H1 (cell line): ENCODE measurements around the gene C1orf146. TPM values are rescaled to one million over a fixed set of nuclear protein-coding genes. Genes with fewer than 3 reads are reported as not detected.

Experiments
- CTCF ChIA-PET: fragments of 300-600 bp; sonication (Branson Sonifier 250); formaldehyde crosslinking; loops from one replicate; lab custom pipeline; 2021; ENCODE audit not compliant: partially characterized antibody; lab: Charles Lee
- POLR2A ChIA-PET: fragments of 300-600 bp; sonication (Branson Sonifier 250); formaldehyde crosslinking; loops from one replicate; lab custom pipeline; 2021; ENCODE audit warnings: inconsistent platforms; ENCODE audit not compliant: partially characterized antibody; lab: Charles Lee
- DNase-seq, 2 experiments: peaks; one replicate each; pipeline versions ENCODE4 v3.0.0 to v3.0.0-alpha.2; 2010 to 2022; ENCODE audit warnings: low spot score in 2 of 2, low read depth in 1 of 2, mixed read lengths in 1 of 2
- FAIRE-seq: peaks from 2 replicates; lab custom pipeline; 2011; peaks lifted over from hg19 to GRCh38; lab: Jason Lieb, UNC
- H2AFZ ChIP-seq: 2 replicates; pipeline ENCODE4 v1.8.1; 2012; ENCODE audit warnings: low read length, inconsistent platforms
- H2AK5ac ChIP-seq: 2 replicates; pipeline ENCODE4 v1.6.1; 2013; ENCODE audit warnings: low read depth, low read length
- H2BK120ac ChIP-seq: replicated peaks from 2 replicates; pipeline ENCODE3; 2013; ENCODE audit warnings: low read depth, low read length, inconsistent platforms
- H2BK12ac ChIP-seq: 2 replicates; pipeline ENCODE4 v1.6.1; 2013; ENCODE audit warnings: low read depth, low read length
- H2BK15ac ChIP-seq: 2 replicates; pipeline ENCODE4 v1.6.1; 2013; ENCODE audit warnings: low read length
- H2BK20ac ChIP-seq: 2 replicates; pipeline ENCODE4 v1.6.1; 2013; ENCODE audit warnings: low read length
- H2BK5ac ChIP-seq: 2 replicates; pipeline ENCODE4 v1.6.1; 2013; ENCODE audit warnings: low read depth, low read length
- H3K14ac ChIP-seq: 2 replicates; pipeline ENCODE4 v1.6.1; 2013; ENCODE audit warnings: inconsistent platforms; ENCODE audit not compliant: insufficient read length
- H3K18ac ChIP-seq: 2 replicates; pipeline ENCODE4 v1.6.1; 2013; ENCODE audit warnings: low read length; ENCODE audit errors: extremely low read depth
- H3K23ac ChIP-seq: 2 replicates; pipeline ENCODE4 v1.6.1; 2013; ENCODE audit warnings: inconsistent platforms; ENCODE audit not compliant: insufficient read length
- H3K23me2 ChIP-seq: 2 replicates; pipeline ENCODE4 v1.6.1; 2013; ENCODE audit warnings: low read depth, low read length
- H3K27ac ChIP-seq: 2 replicates; pipeline ENCODE4 v1.6.1; 2011; ENCODE audit warnings: low read depth, low read length, inconsistent platforms
- H3K27me3 ChIP-seq, 4 experiments: replicated peaks in 1 of 4; 1 replicate in 1 of 4; 2 replicates in 3 of 4; pipeline versions ENCODE4 v1.6.1 to v1.8.1; 2011 to 2013; ENCODE audit warnings: low read length in 3 of 4, mild to moderate bottlenecking in 3 of 4, inconsistent platforms in 2 of 4, mixed read lengths in 2 of 4, moderate library complexity in 1 of 4; ENCODE audit not compliant: control insufficient read depth in 3 of 4, insufficient read depth in 3 of 4; ENCODE audit errors: extremely low read depth in 1 of 4
- H3K36me3 ChIP-seq, 4 experiments: 2 replicates each; pipeline versions ENCODE4 v1.6.1 to v1.8.1; 2011 to 2013; ENCODE audit warnings: mild to moderate bottlenecking in 4 of 4, low read length in 3 of 4, moderate library complexity in 2 of 4, control low read depth in 1 of 4, inconsistent platforms in 1 of 4; ENCODE audit not compliant: insufficient read depth in 4 of 4, control insufficient read depth in 2 of 4
- H3K4ac ChIP-seq: replicated peaks from 2 replicates; pipeline ENCODE3; 2013; ENCODE audit warnings: low read length, low read depth, mixed read lengths, inconsistent platforms; ENCODE audit not compliant: insufficient read length
- H3K4me1 ChIP-seq, 4 experiments: replicated peaks in 1 of 4; 1 replicate in 1 of 4; 2 replicates in 3 of 4; pipeline versions ENCODE4 v1.6.1 to v1.8.1; 2011 to 2013; ENCODE audit warnings: low read length in 3 of 4, inconsistent platforms in 2 of 4, mixed read lengths in 1 of 4; ENCODE audit not compliant: insufficient read depth in 4 of 4, control insufficient read depth in 3 of 4
- H3K4me2 ChIP-seq, 2 experiments: 2 replicates each; pipeline versions ENCODE4 v1.6.1 to v1.8.1; 2011 to 2013; ENCODE audit warnings: low read depth in 2 of 2, low read length in 2 of 2, control low read depth in 1 of 2, inconsistent platforms in 1 of 2, mild to moderate bottlenecking in 1 of 2; ENCODE audit not compliant: insufficient read depth in 1 of 2
- H3K4me3 ChIP-seq, 4 experiments: fragments of 200-600, 300-600 bp in 1 of 4; sonication (generic), shearing (Covaris generic), sonication (Bioruptor Twin) in 1 of 4; 2 replicates each; pipeline versions ENCODE4 v1.5.1 to v1.8.1; 2011 to 2016; ENCODE audit warnings: low read length in 4 of 4, low read depth in 3 of 4, control low read depth in 2 of 4, inconsistent platforms in 2 of 4, mild to moderate bottlenecking in 2 of 4, mixed read lengths in 1 of 4, moderate library complexity in 1 of 4; ENCODE audit not compliant: insufficient read depth in 2 of 4; ENCODE audit errors: extremely low read depth in 1 of 4
- H3K56ac ChIP-seq: replicated peaks from 2 replicates; pipeline ENCODE3; 2013; ENCODE audit warnings: low read depth, mild to moderate bottlenecking, mixed read lengths, low read length, inconsistent platforms; ENCODE audit not compliant: insufficient read length
- H3K79me1 ChIP-seq: 2 replicates; pipeline ENCODE4 v1.6.1; 2013; ENCODE audit warnings: low read depth, low read length, control low read depth
- H3K79me2 ChIP-seq, 2 experiments: 2 replicates each; pipeline versions ENCODE4 v1.6.1 to v1.8.1; 2012 to 2013; ENCODE audit warnings: low read length in 2 of 2, mild to moderate bottlenecking in 2 of 2, inconsistent platforms in 1 of 2; ENCODE audit not compliant: insufficient read depth in 2 of 2, control insufficient read depth in 1 of 2
- H3K9ac ChIP-seq, 4 experiments: replicated peaks in 1 of 4; 1 replicate in 1 of 4; 2 replicates in 3 of 4; pipeline versions ENCODE4 v1.6.1 to v1.8.1; 2011 to 2013; ENCODE audit warnings: low read depth in 3 of 4, low read length in 3 of 4, control low read depth in 2 of 4, mild to moderate bottlenecking in 2 of 4, moderate library complexity in 2 of 4, inconsistent platforms in 1 of 4; ENCODE audit errors: extremely low read depth in 1 of 4
- H3K9me3 ChIP-seq, 2 experiments: 2 replicates each; pipeline versions ENCODE4 v1.6.1 to v1.8.1; 2012 to 2013; ENCODE audit warnings: mild to moderate bottlenecking in 2 of 2, moderate library complexity in 2 of 2, control low read depth in 1 of 2, inconsistent platforms in 1 of 2, low read depth in 1 of 2, low read length in 1 of 2, mixed read lengths in 1 of 2; ENCODE audit not compliant: insufficient read depth in 2 of 2
- H4K20me1 ChIP-seq, 2 experiments: replicated peaks in 1 of 2; 2 replicates each; pipeline versions ENCODE3 to v1.8.1; 2011 to 2013; ENCODE audit warnings: inconsistent platforms in 2 of 2, low read length in 2 of 2, mild to moderate bottlenecking in 1 of 2; ENCODE audit not compliant: insufficient read depth in 2 of 2, control insufficient read depth in 1 of 2
- H4K5ac ChIP-seq: 2 replicates; pipeline ENCODE4 v1.6.1; 2013; ENCODE audit warnings: low read length, low read depth, mixed read lengths, inconsistent platforms; ENCODE audit not compliant: insufficient read length
- H4K8ac ChIP-seq: 2 replicates; pipeline ENCODE4 v1.8.0; 2013; ENCODE audit warnings: mild to moderate bottlenecking, moderate library complexity, low read length, inconsistent platforms; ENCODE audit not compliant: insufficient read depth; ENCODE audit errors: extremely low read depth
- H4K91ac ChIP-seq: replicated peaks from 2 replicates; pipeline ENCODE3; 2013; ENCODE audit warnings: low read length, mixed read lengths, inconsistent platforms; ENCODE audit not compliant: insufficient read length
- ATF3 ChIP-seq: IDR thresholded peaks from 2 replicates; pipeline ENCODE4 v1.6.1; 2011; ENCODE audit warnings: low read depth, mild to moderate bottlenecking, low read length; ENCODE audit not compliant: insufficient read depth
- CTCF ChIP-seq, 3 experiments: IDR thresholded peaks; 1 replicate in 2 of 3; 2 replicates in 1 of 3; pipeline versions ENCODE4 v1.5.1 to v1.6.1; 2011; ENCODE audit warnings: low read length in 3 of 3, mild to moderate bottlenecking in 3 of 3, inconsistent platforms in 2 of 3, low read depth in 1 of 3, moderate library complexity in 1 of 3; ENCODE audit not compliant: insufficient read depth in 1 of 3; ENCODE audit errors: control extremely low read depth in 1 of 3
- POLR2A ChIP-seq, 2 experiments: IDR thresholded peaks; 1 replicate in 1 of 2; 2 replicates in 1 of 2; pipeline ENCODE4 v1.6.1; 2011; ENCODE audit warnings: low read depth in 2 of 2, low read length in 2 of 2, mild to moderate bottlenecking in 2 of 2; ENCODE audit errors: control extremely low read depth in 1 of 2
- RAD21 ChIP-seq, 2 experiments: IDR thresholded peaks in 1 of 2; conservative IDR thresholded peaks in 1 of 2; 2 replicates each; pipeline ENCODE4 v1.6.1; 2011; ENCODE audit warnings: low read depth in 2 of 2, low read length in 2 of 2, improper control_type of control experiment in 1 of 2, inconsistent platforms in 1 of 2, mild to moderate bottlenecking in 1 of 2, moderate library complexity in 1 of 2
- TBP ChIP-seq: IDR thresholded peaks from 2 replicates; pipeline ENCODE4 v1.6.1; 2011; ENCODE audit warnings: low read depth, low read length, improper control_type of control experiment
- TEAD4 ChIP-seq: IDR thresholded peaks from 2 replicates; pipeline ENCODE4 v1.6.1; 2012; ENCODE audit warnings: low read depth, low read length, inconsistent platforms, mixed read lengths
- WGBS, 2 experiments: shearing (Covaris generic) in 1 of 2; methylation state at CpG; one replicate each; pipeline versions ENCODE4 v1.1.6 to v1.1.7; 2013 to 2015; ENCODE audit warnings: low lambda C conversion rate in 2 of 2, mixed read lengths in 2 of 2, inconsistent platforms in 1 of 2, low coverage in 1 of 2, missing lambda C conversion rate in 1 of 2; ENCODE audit not compliant: insufficient replicate concordance in 2 of 2, insufficient coverage in 1 of 2, insufficient read length in 1 of 2; ENCODE audit errors: extremely low coverage in 1 of 2, missing lambda C conversion rate in 1 of 2; 5-methylcytosine and 5-hydroxymethylcytosine counted together
- long read RNA-seq, 2 experiments: library from RNA in 1 of 2; library from capped mRNA in 1 of 2; stranded (forward); transcript quantifications; one replicate each; pipeline ENCODE4 v2.0.0, GENCODE V29; 2021; ENCODE audit warnings: inconsistent platforms in 1 of 2
- polyA minus RNA-seq, 3 experiments: library from RNA; depleted of rRNA, polyadenylated mRNA; stranded (reverse); fragments of >200 nt; gene quantifications; 1 replicate in 2 of 3; 2 replicates in 1 of 3; pipeline ENCODE4 v1.2.3, GENCODE V29; 2011
- polyA plus RNA-seq, 7 experiments: library from polyadenylated mRNA; depleted of rRNA in 3 of 7; stranded (reverse) in 5 of 7; unstranded in 2 of 7; fragments of >200 nt in 5 of 7; fragments of 200-250 nt in 2 of 7; gene quantifications; 1 replicate in 5 of 7; 2 replicates in 1 of 7; 4 replicates in 1 of 7; pipeline versions ENCODE4 v1.2.1 to v1.2.3, GENCODE V29; 2011 to 2013; ENCODE audit warnings: missing spikeins in 2 of 7, mixed read lengths in 2 of 7
- total RNA-seq: library from RNA; stranded (reverse); fragmentation: NEBNext Ultra II Directional; extraction: Animal tissue kit (Norgen Biotek cat#: 25700); gene quantifications from 2 replicates; pipeline ENCODE4 v1.2.1, GENCODE V29; 2021

C1orf146 gene
- total RNA-seq (not detected in 2 replicates), polyA plus RNA-seq (2011; rRNA removed) (not detected in 2 replicates), polyA minus RNA-seq (2011; rRNA and poly(A)+ RNA removed) (not detected in 2 replicates)
- not detected for polyA plus RNA-seq (2011; cell fraction: cytosol; rRNA removed)
- polyA plus RNA-seq (2011; cell fraction: nucleus; rRNA removed), result not detected
- polyA plus RNA-seq (2012, experiment 1 of 2), result not detected in 4 replicates
- polyA plus RNA-seq (2012, experiment 2 of 2), result not detected
- polyA plus RNA-seq (2013, experiment 1 of 2), result not detected
- not detected for polyA plus RNA-seq (2013, experiment 2 of 2)
- not detected for polyA minus RNA-seq (2011; cell fraction: cytosol; rRNA and poly(A)+ RNA removed)
- polyA minus RNA-seq (2011; cell fraction: nucleus; rRNA and poly(A)+ RNA removed), result not detected
- long read RNA-seq, experiment 1, result 0 reads
- long read RNA-seq, experiment 2, result 0 reads

- no peak within 1 kb of the TSS for H3K27ac ChIP-seq
These were observed at the start of gene C1orf146 for GRCh38 chr1:92217721-92218120. C1orf146 (plus strand) TSS chr1:92217915; CDS start chr1:92231421, 13,506 bp downstream.

More at GRCh38 chr1:92217721-92218120, at the start of gene C1orf146:
- H3K79me2 ChIP-seq, result no peaks in the 10 kb centered on the region
- no peaks in the 10 kb centered on the region for H3K4me1 ChIP-seq
- DNase-seq, result no peak
- H2AK5ac ChIP-seq, result no peak within 1 kb of the TSS
- H2BK15ac ChIP-seq, result no peak within 1 kb of the TSS
- no peak within 1 kb of the TSS for H3K4me2 ChIP-seq
- no peak within 1 kb of the TSS for H2BK12ac ChIP-seq
- no peak within 1 kb of the TSS for H2BK5ac ChIP-seq
- no peak within 1 kb of the TSS for H3K4ac ChIP-seq
- no peak within 1 kb of the TSS for H2BK20ac ChIP-seq
- H3K9me3 ChIP-seq, result no peaks in the 10 kb centered on the region
- H3K23me2 ChIP-seq, result no peaks in the 10 kb centered on the region; the same call in 1 of the 2 replicates
- H3K56ac ChIP-seq, result no peak within 1 kb of the TSS
- ChIA-PET POLR2A (no interaction called here), CTCF (interaction anchor here (1.6 kb wide), 1 partner anchor 73 kb away, joined by 3 read pairs; no protein-coding TSS in a partner anchor)
- H4K20me1 ChIP-seq, result no peaks in the 10 kb centered on the region
- no peak within 1 kb of the TSS for H3K23ac ChIP-seq
- H4K5ac ChIP-seq, result no peak within 1 kb of the TSS
- no peak for TF ChIP-seq TEAD4
- TF ChIP-seq TBP, result no peak
- TF ChIP-seq POLR2A (IDR thresholded peaks at IDR 0.05; ENCODE audit: control extremely low read depth in 1 of 2, low read depth in 2 of 2, low read length in 2 of 2), result no peak
- TF ChIP-seq CTCF (IDR thresholded peaks at IDR 0.05; ENCODE audit: control extremely low read depth in 1 of 3, insufficient read depth in 1 of 3, low read depth in 1 of 3, low read length in 3 of 3), result no peak
- TF ChIP-seq RAD21 (IDR thresholded peaks at IDR 0.05 in 1 of 2, conservative IDR thresholded peaks at IDR 0.05 in 1 of 2; ENCODE audit: low read depth in 2 of 2, low read length in 2 of 2), result no peak
- no peak for TF ChIP-seq ATF3
- H4K91ac ChIP-seq, result no peak within 1 kb of the TSS
- no peak within 1 kb of the TSS for H2BK120ac ChIP-seq
- no peaks in the 10 kb centered on the region for H3K36me3 ChIP-seq
- H3K18ac ChIP-seq, result no peak within 1 kb of the TSS
- no peak within 1 kb of the TSS for H3K9ac ChIP-seq
- 93% methylated on average over 22 of the region's 27 CpGs; no CpG with 5 or more reads in 1 of the 2 experiments for WGBS, 2 experiments
- FAIRE-seq, result no peak
- H2AFZ ChIP-seq, result peak within 1 kb of the TSS; percentile 82; the same call in 1 of the 2 replicates
- no peak within 1 kb of the TSS for H3K4me3 ChIP-seq
- no peak within 1 kb of the TSS for H4K8ac ChIP-seq
- H3K27me3 ChIP-seq, result no peaks in the 10 kb centered on the region
- H3K79me1 ChIP-seq, result no peaks in the 10 kb centered on the region
- H3K14ac ChIP-seq, result no peak within 1 kb of the TSS
